HepG2 (cell line): ENCODE data around the gene U2SURP. TPM values are rescaled to one million over a fixed set of nuclear protein-coding genes. Genes with fewer than 3 reads are reported as not detected.

Experiments
- GTF2F1 ChIP-seq: fragments of 150-350 bp; IDR thresholded peaks from 2 replicates; pipeline ENCODE4 v1.6.1; 2014; ENCODE audit warnings: low read length
- HDAC1 ChIP-seq: sonication (generic); formaldehyde crosslinking; IDR thresholded peaks from 2 replicates; pipeline ENCODE4 v1.5.1; 2020; ENCODE audit warnings: mild to moderate bottlenecking, missing genetic modification reagents
- KDM2A ChIP-seq: sonication (generic); formaldehyde crosslinking; IDR thresholded peaks from 2 replicates; pipeline ENCODE4 v1.4.0; 2020; ENCODE audit warnings: low read depth, missing genetic modification reagents, borderline replicate concordance
- KLF6 ChIP-seq: IDR thresholded peaks from 2 replicates; pipeline ENCODE4 v1.8.0; 2016; ENCODE audit warnings: missing biosample characterization, missing genetic modification reagents
- NR2F2 ChIP-seq: IDR thresholded peaks from 2 replicates; pipeline ENCODE4 v1.6.1; 2012; ENCODE audit warnings: low read depth, inconsistent platforms, borderline replicate concordance
- RORA ChIP-seq: sonication (generic); formaldehyde crosslinking; IDR thresholded peaks from 2 replicates; pipeline ENCODE4 v1.5.0; 2020; ENCODE audit warnings: mild to moderate bottlenecking, missing genetic modification reagents, moderate library complexity
- TEAD3 ChIP-seq: optimal IDR thresholded peaks from 2 replicates; pipeline ENCODE3; 2016; ENCODE audit warnings: borderline replicate concordance
- ZBTB1 ChIP-seq: sonication (generic); formaldehyde crosslinking; IDR thresholded peaks from 2 replicates; pipeline ENCODE4 v1.4.0; 2020; ENCODE audit warnings: missing genetic modification reagents, borderline replicate concordance
- ZNF10 ChIP-seq: sonication (generic); formaldehyde crosslinking; IDR thresholded peaks from 2 replicates; pipeline ENCODE4 v1.4.0; 2020; ENCODE audit warnings: mild to moderate bottlenecking, low read depth, missing genetic modification reagents, borderline replicate concordance
- ZNF264 ChIP-seq: sonication (generic); formaldehyde crosslinking; IDR thresholded peaks from 2 replicates; pipeline ENCODE4 v1.4.0; 2020; ENCODE audit warnings: missing genetic modification reagents
- ZNF337 ChIP-seq: sonication (generic); formaldehyde crosslinking; IDR thresholded peaks from 2 replicates; pipeline ENCODE4 v1.5.1; 2020; ENCODE audit warnings: missing genetic modification reagents, low read depth, mild to moderate bottlenecking, borderline replicate concordance
- ZNF496 ChIP-seq: sonication (generic); formaldehyde crosslinking; IDR thresholded peaks from 2 replicates; pipeline ENCODE4 v1.8.1; 2023; ENCODE audit warnings: mild to moderate bottlenecking, moderate library complexity, missing genetic modification reagents; ENCODE audit not compliant: insufficient replicate concordance
- ZNF777 ChIP-seq: sonication (generic); formaldehyde crosslinking; IDR thresholded peaks from 2 replicates; pipeline ENCODE4 v1.4.0; 2020; ENCODE audit warnings: missing genetic modification reagents
- ZXDC ChIP-seq: sonication (generic); formaldehyde crosslinking; IDR thresholded peaks from 2 replicates; pipeline ENCODE4 v1.5.0; 2020; ENCODE audit warnings: mild to moderate bottlenecking, missing genetic modification reagents
- polyA plus RNA-seq, 8 experiments: library from polyadenylated mRNA; depleted of rRNA in 3 of 8; stranded (reverse) in 7 of 8; unstranded in 1 of 8; fragments of >200 nt; fragmentation: Illumina TruSeq in 4 of 8; extraction: Trizol in 4 of 8; gene quantifications; 2 replicates each; pipeline versions ENCODE4 v1.2.1 to v1.2.3, GENCODE V29; 2011 to 2016; ENCODE audit warnings: low read depth in 4 of 8, missing spikeins in 1 of 8, mixed read lengths in 1 of 8; ENCODE audit not compliant: insufficient read depth in 1 of 8
- total RNA-seq, 5 experiments: library from RNA; depleted of rRNA; stranded (reverse); fragments of >200 nt; fragmentation: Illumina TruSeq; extraction: Trizol; gene quantifications; 2 replicates each; pipeline ENCODE4 v1.2.3, GENCODE V29; 2016; ENCODE audit warnings: low read depth in 1 of 5
- TF ChIP-seq, protein P1 (sequence below): sonication (generic); formaldehyde crosslinking; IDR thresholded peaks from 2 replicates; pipeline ENCODE4 v1.8.0; 2022; ENCODE audit warnings: low read depth, missing genetic modification reagents

Gene U2SURP
- total and polyA plus RNA-seq, 2 of the 13 experiments (the other 11 are each of a cell fraction or from before 2014, with no cell fraction given): 55.9 to 173 TPM

- TF ChIP-seq NR2F2 (no peak), KDM2A (CRISPR knock-in tag) (peak; percentile 56; the same call in 1 of the 2 replicates), ZNF337 (CRISPR knock-in tag) (no peak), ZNF496 (CRISPR knock-in tag) (no peak), KLF6 (CRISPR knock-in tag) (0 out of 2 replicates have a peak, but pooled peaks have one; percentile 31), HDAC1 (CRISPR knock-in tag) (peak; percentile 70), ZBTB1 (CRISPR knock-in tag) (no peak), ZNF264 (CRISPR knock-in tag) (0 out of 2 replicates have a peak, but pooled peaks have one; percentile 60), RORA (CRISPR knock-in tag) (no peak), TEAD3 (peak; percentile 36), ZNF10 (CRISPR knock-in tag) (no peak), GTF2F1 (no peak), ZXDC (CRISPR knock-in tag) (no peak), ZNF777 (CRISPR knock-in tag) (no peak)
- TF ChIP-seq, protein P1, sequence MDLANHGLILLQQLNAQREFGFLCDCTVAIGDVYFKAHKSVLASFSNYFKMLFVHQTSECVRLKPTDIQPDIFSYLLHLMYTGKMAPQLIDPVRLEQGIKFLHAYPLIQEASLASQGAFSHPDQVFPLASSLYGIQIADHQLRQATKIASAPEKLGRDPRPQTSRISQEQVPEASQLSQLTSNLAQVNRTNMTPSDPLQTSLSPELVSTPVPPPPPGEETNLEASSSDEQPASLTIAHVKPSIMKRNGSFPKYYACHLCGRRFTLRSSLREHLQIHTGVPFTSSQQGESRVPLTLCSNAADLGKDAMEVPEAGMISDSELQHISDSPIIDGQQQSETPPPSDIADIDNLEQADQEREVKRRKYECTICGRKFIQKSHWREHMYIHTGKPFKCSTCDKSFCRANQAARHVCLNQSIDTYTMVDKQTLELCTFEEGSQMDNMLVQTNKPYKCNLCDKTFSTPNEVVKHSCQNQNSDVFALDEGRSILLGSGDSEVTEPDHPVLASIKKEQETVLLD (CRISPR knock-in tag): no peak
- TF ChIP-seq, all 625 proteins: peak for 137
These were observed 24.6 kb upstream of the U2SURP start (continued) for GRCh38 chr3:142976621-142977398.
